ENCODE data around the gene UMODL1.

DNA sequence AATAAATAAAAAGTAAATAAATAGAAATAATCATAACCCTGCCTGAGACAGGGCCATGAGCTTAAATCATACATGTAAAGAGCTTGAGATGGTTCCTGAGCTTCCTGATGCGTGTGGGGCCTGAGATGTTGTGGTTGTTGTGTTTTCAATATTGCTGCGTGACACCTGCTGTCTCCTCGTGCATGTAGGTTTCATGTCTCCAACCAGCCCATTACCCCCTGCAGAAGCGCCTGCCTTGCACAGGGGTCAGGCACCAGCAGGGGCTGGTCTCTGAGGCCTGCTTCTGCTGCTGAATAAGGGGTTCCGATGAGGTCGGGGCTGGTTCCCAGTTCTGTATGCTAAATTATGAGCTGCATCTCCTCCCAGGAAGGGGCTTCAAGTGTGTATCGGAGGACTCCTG lies 15.9 kb downstream of the UMODL1 start:
- TF ChIP-seq EZH2 (IDR thresholded peaks at IDR 0.05): no peak
- TF ChIP-seq, protein P1, sequence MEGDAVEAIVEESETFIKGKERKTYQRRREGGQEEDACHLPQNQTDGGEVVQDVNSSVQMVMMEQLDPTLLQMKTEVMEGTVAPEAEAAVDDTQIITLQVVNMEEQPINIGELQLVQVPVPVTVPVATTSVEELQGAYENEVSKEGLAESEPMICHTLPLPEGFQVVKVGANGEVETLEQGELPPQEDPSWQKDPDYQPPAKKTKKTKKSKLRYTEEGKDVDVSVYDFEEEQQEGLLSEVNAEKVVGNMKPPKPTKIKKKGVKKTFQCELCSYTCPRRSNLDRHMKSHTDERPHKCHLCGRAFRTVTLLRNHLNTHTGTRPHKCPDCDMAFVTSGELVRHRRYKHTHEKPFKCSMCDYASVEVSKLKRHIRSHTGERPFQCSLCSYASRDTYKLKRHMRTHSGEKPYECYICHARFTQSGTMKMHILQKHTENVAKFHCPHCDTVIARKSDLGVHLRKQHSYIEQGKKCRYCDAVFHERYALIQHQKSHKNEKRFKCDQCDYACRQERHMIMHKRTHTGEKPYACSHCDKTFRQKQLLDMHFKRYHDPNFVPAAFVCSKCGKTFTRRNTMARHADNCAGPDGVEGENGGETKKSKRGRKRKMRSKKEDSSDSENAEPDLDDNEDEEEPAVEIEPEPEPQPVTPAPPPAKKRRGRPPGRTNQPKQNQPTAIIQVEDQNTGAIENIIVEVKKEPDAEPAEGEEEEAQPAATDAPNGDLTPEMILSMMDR (IDR thresholded peaks at IDR 0.05): no peak
